Effector memory CD8-positive, alpha-beta T cell (primary cell): Measurements from ENCODE around the gene B3GALNT2.

ENCODE experiments used
- ATAC-seq: fragments of 150-1000 bp; cut with Tn5 transposase; replicated peaks from 2 replicates; pipeline ENCODE4 v1.10.0; 2021; ENCODE audit warnings: mild to moderate bottlenecking, moderate library complexity
- DNase-seq, 3 experiments: peaks; one replicate each; pipeline ENCODE4 v3.0.0; 2021
- H3K27ac Mint-ChIP-seq, 2 donors: one replicate each; pipeline ENCODE4 v1.8.0; 2022; ENCODE audit warnings: mild to moderate bottlenecking in 2 of 2, mixed read lengths in 2 of 2, moderate library complexity in 2 of 2
- H3K27me3 Mint-ChIP-seq, 2 donors: one replicate each; pipeline ENCODE4 v1.8.0; 2022; ENCODE audit warnings: mixed read lengths in 2 of 2
- H3K36me3 Mint-ChIP-seq: one replicate; pipeline ENCODE4 v1.8.0; 2022; ENCODE audit warnings: mild to moderate bottlenecking, moderate library complexity, mixed read lengths; ENCODE audit not compliant: insufficient read depth
- H3K4me1 Mint-ChIP-seq, 2 donors: one replicate each; pipeline ENCODE4 v1.8.0; 2022; ENCODE audit warnings: low read depth in 2 of 2, mixed read lengths in 2 of 2
- H3K4me3 Mint-ChIP-seq, 2 donors: one replicate each; pipeline ENCODE4 v1.8.0; 2022; ENCODE audit warnings: mild to moderate bottlenecking in 2 of 2, mixed read lengths in 2 of 2, moderate library complexity in 2 of 2
- H3K9me3 Mint-ChIP-seq, 2 donors: one replicate each; pipeline ENCODE4 v1.8.0; 2022; ENCODE audit warnings: mixed read lengths in 2 of 2

The B3GALNT2 gene

DNA sequence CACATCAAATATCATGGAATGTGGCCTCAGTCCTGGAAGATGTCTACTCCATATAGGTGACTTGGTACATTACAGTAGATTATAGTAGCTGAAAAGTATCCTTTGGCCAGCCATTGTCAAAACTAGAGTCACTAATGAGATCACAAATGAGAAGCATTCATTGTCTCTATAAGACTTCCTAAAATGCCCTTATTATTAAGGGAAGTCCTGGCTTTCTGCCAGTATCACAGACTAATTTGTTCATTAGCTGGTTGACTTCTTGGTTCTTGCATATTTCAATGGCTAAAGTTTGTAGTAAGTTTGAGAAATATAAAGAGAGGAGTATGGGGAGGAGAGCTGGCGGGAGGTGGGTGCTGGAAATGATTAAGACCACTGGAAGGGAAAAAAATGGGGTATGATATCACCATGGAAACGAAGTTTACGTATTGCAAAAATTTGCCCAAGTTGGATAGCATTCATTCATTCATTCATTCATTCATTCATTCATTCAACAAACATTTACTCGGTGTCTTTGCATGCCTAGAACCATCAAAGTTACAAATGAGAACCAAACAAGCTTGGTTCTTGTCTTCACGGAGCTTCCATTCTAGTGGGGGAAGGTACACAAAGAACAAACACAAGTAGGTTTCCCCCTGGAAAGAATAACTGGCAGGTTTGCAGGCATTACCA is 11.7 kb upstream of the B3GALNT2 start:
- Mint-ChIP-seq H3K27me3 (peaks cover 6 to 21% of the 10 kb centered on the region in 2 donors), H3K27ac (no peak overlapping the region), H3K36me3 (no peaks in the 10 kb centered on the region), H3K4me3 (no peak overlapping the region), H3K4me1 (peaks cover 0 to 4% of the 10 kb centered on the region in 2 donors), H3K9me3 (no peaks in the 10 kb centered on the region)
- DNase-seq (no peak), ATAC-seq (no peak)

- H3K9me3 Mint-ChIP-seq, result no peaks in the 10 kb centered on the region
- H3K4me3 Mint-ChIP-seq, result no peak overlapping the region
- ATAC-seq, result peak; percentile 56
- peak; percentile 53 to 64 (median 59) for DNase-seq
- H3K27ac Mint-ChIP-seq, result no peak overlapping the region
- no peaks in the 10 kb centered on the region for H3K36me3 Mint-ChIP-seq
- H3K27me3 Mint-ChIP-seq, result peaks cover 5 to 27% of the 10 kb centered on the region in 2 donors
- H3K4me1 Mint-ChIP-seq, result peaks cover 0 to 4% of the 10 kb centered on the region in 2 donors
Measured at GRCh38 chr1:235513495-235514366, 9.5 kb upstream of the B3GALNT2 start.

- DNase-seq (no peak), ATAC-seq (no peak)
- Mint-ChIP-seq H3K36me3 (no peaks in the 10 kb centered on the region), H3K4me3 (no peak overlapping the region), H3K9me3 (no peaks in the 10 kb centered on the region), H3K27ac (no peak overlapping the region), H3K4me1 (peaks cover 0 to 4% of the 10 kb centered on the region in 2 donors), H3K27me3 (peaks cover 5 to 27% of the 10 kb centered on the region in 2 donors)
Measured at GRCh38 chr1:235511470-235512240, 7.4 kb upstream of the B3GALNT2 start.

- H3K27me3 Mint-ChIP-seq, result peaks cover 5 to 27% of the 10 kb centered on the region in 2 donors
- H3K4me1 Mint-ChIP-seq, result peaks cover 0 to 4% of the 10 kb centered on the region in 2 donors
- DNase-seq (no peak), ATAC-seq (no peak)
- no peak overlapping the region for H3K27ac Mint-ChIP-seq
- no peaks in the 10 kb centered on the region for H3K36me3 Mint-ChIP-seq
- H3K4me3 Mint-ChIP-seq, result no peak overlapping the region
- no peaks in the 10 kb centered on the region for H3K9me3 Mint-ChIP-seq
Measured at GRCh38 chr1:235510823-235511222, 6.6 kb upstream of the B3GALNT2 start.

DNA sequence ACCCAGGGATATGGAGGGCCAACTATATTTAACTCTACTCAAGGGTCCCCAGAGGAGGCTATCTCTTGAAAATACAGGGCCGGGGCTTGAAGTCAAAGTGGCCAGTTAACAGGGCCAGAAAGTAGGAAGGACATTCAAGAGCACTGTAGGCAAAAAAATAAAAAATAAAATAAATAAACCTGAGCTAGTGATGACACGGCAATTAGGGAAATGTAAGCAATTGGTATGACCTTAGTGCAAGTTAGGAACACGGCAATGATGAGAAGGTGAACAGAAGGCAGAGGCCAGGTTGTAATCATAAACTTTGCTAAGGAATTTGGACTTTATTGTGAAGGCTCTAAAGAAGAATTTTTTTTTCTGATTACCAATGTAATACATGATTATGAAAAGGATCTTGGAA is 3.4 kb upstream of the B3GALNT2 start:
- Mint-ChIP-seq H3K27ac (no peak overlapping the region), H3K27me3 (peaks cover 5 to 23% of the 10 kb centered on the region in 2 donors), H3K36me3 (peaks cover 20% of the 10 kb centered on the region), H3K4me1 (peaks cover 11 to 17% of the 10 kb centered on the region in 2 donors), H3K9me3 (no peaks in the 10 kb centered on the region), H3K4me3 (no peak overlapping the region)
- DNase-seq (no peak), ATAC-seq (no peak)

DNA sequence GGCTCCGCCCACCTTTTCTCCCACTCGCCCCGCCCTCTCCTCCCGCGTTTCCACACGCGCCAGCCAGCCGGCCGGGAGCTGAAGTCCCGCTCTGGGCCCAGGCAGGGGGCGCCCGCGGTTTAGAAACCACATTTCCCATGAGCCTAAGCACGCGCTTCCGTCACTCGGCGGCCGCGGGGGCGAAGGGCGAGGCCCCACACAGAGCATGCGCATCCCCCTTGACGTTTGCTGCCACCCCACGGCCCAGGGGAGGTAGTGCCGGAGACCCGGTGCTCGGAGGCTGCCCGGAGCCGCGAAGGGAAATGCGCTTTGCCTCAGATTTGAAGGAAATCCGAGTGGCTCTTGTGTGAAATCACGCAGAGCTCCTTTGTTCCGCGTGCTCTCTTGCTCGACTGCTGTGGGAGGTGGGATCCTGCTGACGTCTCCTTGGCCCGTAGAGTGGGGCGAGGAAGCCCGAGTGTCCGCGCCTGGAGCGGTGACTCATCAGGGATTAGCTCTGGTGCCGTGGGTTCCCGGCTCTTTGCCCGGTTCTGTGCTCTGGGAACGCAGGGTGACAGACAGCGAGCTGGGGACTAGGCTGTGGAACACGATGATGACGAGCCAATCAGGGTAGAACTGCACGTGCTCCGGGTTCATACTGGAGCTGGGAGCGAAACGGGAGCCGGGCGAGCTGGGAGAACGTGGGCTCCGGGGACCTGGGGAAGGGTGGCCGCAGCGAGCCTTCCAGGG is 406 bp upstream of the B3GALNT2 start:
- ATAC-seq (peak; percentile 80), DNase-seq (peak; percentile 97 to 98 (median 98))
- no peaks in the 10 kb centered on the region for H3K27me3 Mint-ChIP-seq
- H3K27ac Mint-ChIP-seq, result peak overlapping the region; percentile 98 to 99
- H3K36me3 Mint-ChIP-seq, result peaks cover 20% of the 10 kb centered on the region
- H3K4me1 Mint-ChIP-seq, result peaks cover 15 to 26% of the 10 kb centered on the region in 2 donors
- no peaks in the 10 kb centered on the region for H3K9me3 Mint-ChIP-seq
- peak overlapping the region; percentile 91 to 99 for H3K4me3 Mint-ChIP-seq

DNA sequence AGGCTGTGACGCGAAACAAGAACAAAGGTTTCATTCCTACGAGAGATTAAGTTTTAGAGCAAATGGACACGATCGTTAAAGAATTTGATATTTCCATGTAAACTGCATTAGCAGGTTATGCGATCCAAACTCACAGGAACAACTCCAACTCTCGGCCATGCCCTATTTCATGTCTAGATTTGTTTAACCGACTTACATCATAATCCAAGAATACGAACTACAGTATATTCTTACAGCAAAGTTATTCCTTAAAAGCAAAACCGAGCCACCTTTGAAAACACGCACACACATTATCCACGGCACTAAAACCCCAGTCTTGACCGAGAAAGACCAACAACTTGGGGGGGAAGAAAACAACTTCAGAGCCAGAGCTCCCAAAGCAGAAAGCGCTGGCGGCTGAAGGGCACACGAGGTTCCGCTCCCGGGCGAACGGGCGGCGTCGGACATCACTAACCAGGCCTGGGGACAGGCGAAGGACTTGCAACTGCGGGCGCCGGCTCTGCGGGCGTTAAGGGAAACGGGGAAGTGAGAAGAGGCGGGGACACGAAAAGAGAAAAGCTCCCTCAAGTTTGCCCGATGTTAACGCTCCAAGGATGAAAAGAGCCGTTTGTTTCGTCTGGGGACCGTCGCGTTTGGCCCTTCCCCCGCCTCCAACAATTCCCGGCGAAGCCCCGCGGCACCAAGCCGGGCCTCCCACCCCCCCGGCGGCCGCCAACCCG is 690 bp downstream of the B3GALNT2 start:
- no peak for ATAC-seq
- peaks cover 20% of the 10 kb centered on the region for H3K36me3 Mint-ChIP-seq
- peak in 2 of 3 experiments; percentile 7 to 10 for DNase-seq
- H3K27ac Mint-ChIP-seq, result peak overlapping the region; percentile 90 to 97
- no peaks in the 10 kb centered on the region for H3K27me3 Mint-ChIP-seq
- H3K4me3 Mint-ChIP-seq, result peak overlapping the region; percentile 91 to 99
- H3K4me1 Mint-ChIP-seq, result peaks cover 15 to 31% of the 10 kb centered on the region in 2 donors
- H3K9me3 Mint-ChIP-seq, result no peaks in the 10 kb centered on the region

DNA sequence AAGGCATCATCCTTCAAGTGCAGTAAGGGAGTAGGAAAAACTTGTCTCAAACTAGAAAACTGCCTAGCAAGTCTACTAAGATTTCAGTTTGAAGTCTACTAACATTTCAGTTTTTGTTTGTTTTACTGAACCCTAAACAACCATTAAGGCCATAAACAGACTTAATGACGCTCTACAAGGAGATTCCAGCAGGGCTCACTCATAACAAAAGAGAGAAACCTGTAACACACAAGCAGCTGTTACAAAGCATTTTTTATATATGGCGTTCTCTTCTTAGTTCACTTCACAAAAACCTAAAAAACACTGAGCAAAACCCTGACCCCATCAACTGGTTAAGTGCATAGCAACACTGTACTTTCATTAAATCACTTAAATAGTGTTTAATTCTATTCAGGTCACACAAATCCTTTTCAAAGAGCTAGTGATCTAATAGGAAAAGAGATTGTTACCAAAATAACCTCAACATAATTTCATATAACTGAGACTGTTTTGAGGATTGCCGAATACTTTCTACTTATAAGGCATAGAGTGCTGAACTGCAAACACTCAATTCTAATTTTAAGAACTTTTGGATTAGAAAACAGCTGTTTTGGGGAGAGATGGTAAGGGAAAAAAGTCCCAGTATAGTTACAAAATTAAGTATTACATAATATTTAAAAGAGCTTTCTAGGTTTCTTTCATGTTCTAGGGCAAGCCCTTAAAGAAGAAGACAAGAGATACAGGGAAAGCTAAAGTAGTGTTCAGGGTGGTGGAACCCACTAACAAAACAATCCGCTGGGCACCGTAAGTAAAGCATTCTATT is 1.4 kb downstream of the B3GALNT2 start:
- peak overlapping the region; percentile 91 to 99 for H3K4me3 Mint-ChIP-seq
- peaks cover 15 to 31% of the 10 kb centered on the region in 2 donors for H3K4me1 Mint-ChIP-seq
- H3K9me3 Mint-ChIP-seq, result no peaks in the 10 kb centered on the region
- DNase-seq, result no peak
- no peaks in the 10 kb centered on the region for H3K27me3 Mint-ChIP-seq
- ATAC-seq, result no peak
- H3K27ac Mint-ChIP-seq, result peak overlapping the region; percentile 90 to 97
- H3K36me3 Mint-ChIP-seq, result peaks cover 20% of the 10 kb centered on the region

GRCh38 chr1:235500971-235501540 is 3.2 kb downstream of the B3GALNT2 start:
- ATAC-seq, result no peak
- no peaks in the 10 kb centered on the region for H3K9me3 Mint-ChIP-seq
- H3K4me1 Mint-ChIP-seq, result peaks cover 15 to 31% of the 10 kb centered on the region in 2 donors
- H3K36me3 Mint-ChIP-seq, result peaks cover 20% of the 10 kb centered on the region
- no peak overlapping the region for H3K4me3 Mint-ChIP-seq
- H3K27me3 Mint-ChIP-seq, result no peaks in the 10 kb centered on the region
- no peak overlapping the region for H3K27ac Mint-ChIP-seq
- no peak for DNase-seq

- no peak for DNase-seq
- Mint-ChIP-seq H3K9me3 (no peaks in the 10 kb centered on the region), H3K27ac (no peak overlapping the region), H3K27me3 (no peaks in the 10 kb centered on the region), H3K4me3 (no peak overlapping the region), H3K36me3 (peaks cover 9% of the 10 kb centered on the region), H3K4me1 (peaks cover 7 to 14% of the 10 kb centered on the region in 2 donors)
- no peak for ATAC-seq
Measured at GRCh38 chr1:235495551-235495950, 8.7 kb downstream of the B3GALNT2 start.

- Mint-ChIP-seq H3K4me1 (peaks cover 7 to 14% of the 10 kb centered on the region in 2 donors), H3K27ac (no peak overlapping the region), H3K9me3 (no peaks in the 10 kb centered on the region), H3K4me3 (no peak overlapping the region), H3K27me3 (no peaks in the 10 kb centered on the region), H3K36me3 (peaks cover 12% of the 10 kb centered on the region)
- DNase-seq (no peak), ATAC-seq (no peak)
Measured at GRCh38 chr1:235495030-235495429, 9.2 kb downstream of the B3GALNT2 start.
